ENCODE results near the gene MUC21. TPM values are rescaled to one million over a fixed set of nuclear protein-coding genes. Genes with fewer than 3 reads are reported as not detected.

MUC21 gene
- total and polyA plus RNA-seq, 2 of the 8 experiments (the other 6 are each of a cell fraction or from before 2014, with no cell fraction given): not detected

DNA sequence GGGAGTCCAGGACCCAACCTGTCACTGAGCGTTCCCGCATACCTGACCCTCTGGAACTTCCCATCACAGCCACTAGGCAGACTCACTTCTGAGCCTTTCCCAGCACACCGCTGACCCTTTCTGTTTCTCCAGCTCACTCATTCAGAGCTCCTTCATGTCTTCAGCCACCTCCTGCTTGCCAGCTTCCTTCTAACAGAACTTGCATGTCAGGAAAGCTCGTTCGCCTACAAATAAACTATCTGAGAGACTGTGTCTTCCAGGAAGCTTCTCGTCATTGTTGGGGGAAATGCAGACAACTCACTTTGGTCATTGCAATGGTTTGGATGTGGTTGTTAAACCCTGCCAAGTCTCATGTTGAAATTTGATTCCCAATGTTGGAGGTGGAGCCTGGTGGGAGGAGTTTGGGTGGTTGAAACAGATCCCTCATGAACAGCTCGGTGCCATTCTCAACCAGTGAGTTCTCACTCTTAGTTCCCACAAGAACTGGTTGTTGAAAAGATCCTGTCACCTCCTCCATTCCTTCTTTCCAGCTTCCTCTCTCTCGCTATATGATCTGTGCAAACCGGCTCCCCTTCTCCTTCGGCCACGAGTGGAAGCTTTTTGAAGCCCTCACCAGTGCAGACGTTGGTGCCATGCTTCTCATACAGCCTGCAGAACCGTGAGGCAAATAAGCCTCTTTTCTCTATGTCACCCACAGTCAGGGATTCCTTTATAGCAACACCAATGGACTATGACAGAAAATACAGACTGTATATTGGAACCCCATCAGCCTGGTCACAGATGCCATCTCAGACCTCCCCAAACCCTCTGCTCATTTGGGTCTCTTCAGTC lies 1.4 kb upstream of the MUC21 start:
- peak; percentile 89 for FAIRE-seq
- H3K27ac ChIP-seq (ENCODE audit: low read depth, low read length): no peak overlapping the region
- WGBS, 2 experiments (ENCODE audit: extremely low coverage in 1 of 2, insufficient coverage in 1 of 2, insufficient read length in 1 of 2, insufficient replicate concordance in 2 of 2, low coverage in 1 of 2, low lambda C conversion rate in 2 of 2, missing lambda C conversion rate in 1 of 2): 53% methylated on average over 13 of the region's 13 CpGs; no CpG with 5 or more reads in 1 of the 2 experiments
- TF ChIP-seq JUN (IDR thresholded peaks at IDR 0.05; ENCODE audit: low read depth, low read length) (no peak), KDM1A (IDR thresholded peaks at IDR 0.05; ENCODE audit: borderline replicate concordance, low read length) (no peak), TAF1 (IDR thresholded peaks at IDR 0.05; ENCODE audit: low read depth, low read length) (0 out of 2 replicates have a peak, but pooled peaks have one; percentile 14), TCF12 (IDR thresholded peaks at IDR 0.05; ENCODE audit: low read depth, low read length) (no peak), BCL11A (IDR thresholded peaks at IDR 0.05; ENCODE audit: low read depth in 2 of 2, low read length in 2 of 2) (no peak), PHF8 (conservative IDR thresholded peaks at IDR 0.05; ENCODE audit: low read depth, low read length) (no peak), BACH1 (IDR thresholded peaks at IDR 0.05; ENCODE audit: low read length) (no peak), RFX5 (IDR thresholded peaks at IDR 0.05; ENCODE audit: borderline replicate concordance, low read depth, low read length) (0 out of 2 replicates have a peak, but pooled peaks have one; percentile 6), CBX5 (IDR thresholded peaks at IDR 0.05; ENCODE audit: low read depth, low read length) (no peak), CREB1 (IDR thresholded peaks at IDR 0.05) (no peak)
- TF ChIP-seq, protein P1, sequence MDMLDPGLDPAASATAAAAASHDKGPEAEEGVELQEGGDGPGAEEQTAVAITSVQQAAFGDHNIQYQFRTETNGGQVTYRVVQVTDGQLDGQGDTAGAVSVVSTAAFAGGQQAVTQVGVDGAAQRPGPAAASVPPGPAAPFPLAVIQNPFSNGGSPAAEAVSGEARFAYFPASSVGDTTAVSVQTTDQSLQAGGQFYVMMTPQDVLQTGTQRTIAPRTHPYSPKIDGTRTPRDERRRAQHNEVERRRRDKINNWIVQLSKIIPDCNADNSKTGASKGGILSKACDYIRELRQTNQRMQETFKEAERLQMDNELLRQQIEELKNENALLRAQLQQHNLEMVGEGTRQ (IDR thresholded peaks at IDR 0.05; ENCODE audit: low read length): no peak

More for the DNA sequence above, 1.4 kb upstream of the MUC21 start:
- no peaks in the 10 kb centered on the region for H3K79me1 ChIP-seq (ENCODE audit: low read depth, low read length)
- no peak overlapping the region for H4K5ac ChIP-seq (ENCODE audit: insufficient read length, low read depth, low read length)
- no peak overlapping the region for H3K56ac ChIP-seq (replicated peaks; ENCODE audit: insufficient read length, low read depth, low read length)
- H3K18ac ChIP-seq (ENCODE audit: extremely low read depth, low read length): no peak overlapping the region
- H2BK20ac ChIP-seq (ENCODE audit: low read length): no peak overlapping the region
- no peak overlapping the region; the same call in 1 of the 2 replicates for H2BK15ac ChIP-seq (ENCODE audit: low read length)
- no peaks in the 10 kb centered on the region for H3K27me3 ChIP-seq (replicated peaks in 1 of 4; ENCODE audit: control insufficient read depth in 3 of 4, extremely low read depth in 1 of 4, insufficient read depth in 3 of 4, low read length in 3 of 4)
- peak overlapping the region; percentile 99 for H2AFZ ChIP-seq (ENCODE audit: low read length)
- no peak overlapping the region for H3K9ac ChIP-seq (replicated peaks in 1 of 4; ENCODE audit: extremely low read depth in 1 of 4, low read depth in 3 of 4, low read length in 3 of 4)
- no peaks in the 10 kb centered on the region for H3K36me3 ChIP-seq (ENCODE audit: control insufficient read depth in 2 of 4, insufficient read depth in 4 of 4, low read length in 3 of 4)
- H3K23ac ChIP-seq (ENCODE audit: insufficient read length): no peak overlapping the region
- no peak overlapping the region for H3K4ac ChIP-seq (replicated peaks; ENCODE audit: insufficient read length, low read depth, low read length)
- no peak overlapping the region for H2AK5ac ChIP-seq (ENCODE audit: low read depth, low read length)
- peaks cover 0 to 2% (median 0%) of the 10 kb centered on the region in 4 experiments; a peak in 1 of 7 replicates for H3K4me1 ChIP-seq (replicated peaks in 1 of 4; ENCODE audit: control insufficient read depth in 3 of 4, insufficient read depth in 4 of 4, low read length in 3 of 4)
- H2BK120ac ChIP-seq (replicated peaks; ENCODE audit: low read depth, low read length): no peak overlapping the region
- no peaks in the 10 kb centered on the region for H4K20me1 ChIP-seq (replicated peaks in 1 of 2; ENCODE audit: control insufficient read depth in 1 of 2, insufficient read depth in 2 of 2, low read length in 2 of 2)
- H2BK12ac ChIP-seq (ENCODE audit: low read depth, low read length): no peak overlapping the region
- H3K79me2 ChIP-seq (ENCODE audit: control insufficient read depth in 1 of 2, insufficient read depth in 2 of 2, low read length in 2 of 2): no peaks in the 10 kb centered on the region
- no peak overlapping the region for H4K8ac ChIP-seq (ENCODE audit: extremely low read depth, insufficient read depth, low read length)
- peak overlapping the region in 3 of 4 experiments; percentile 3 to 47 (median 6); a peak in 4 of 8 replicates for H3K4me3 ChIP-seq (ENCODE audit: extremely low read depth in 1 of 4, insufficient read depth in 2 of 4, low read depth in 3 of 4, low read length in 4 of 4)
- ChIA-PET CTCF (ENCODE audit: partially characterized antibody) (interaction anchor here (0.7 to 2.1 kb wide), 27 partner anchors 8 to 384 kb away, joined by 3 to 21 read pairs (median 4); partner anchors contain the start of genes MUCL3 and VARS2), POLR2A (ENCODE audit: partially characterized antibody) (interaction anchor here (1.1 to 1.2 kb wide), 4 partner anchors 28 to 73 kb away, joined by 3 to 4 read pairs (median 3); partner anchors contain the start of gene MUC22)
- peak overlapping the region; percentile 58 to 61 for H3K4me2 ChIP-seq (ENCODE audit: insufficient read depth in 1 of 2, low read depth in 2 of 2, low read length in 2 of 2)
- no peak overlapping the region for H4K91ac ChIP-seq (replicated peaks; ENCODE audit: insufficient read length, low read length)
- peak in 1 of 2 experiments; percentile 68 for DNase-seq (ENCODE audit: low read depth in 1 of 2, low spot score in 2 of 2)
- H3K23me2 ChIP-seq (ENCODE audit: low read depth, low read length): no peaks in the 10 kb centered on the region
- no peak overlapping the region for H3K14ac ChIP-seq (ENCODE audit: insufficient read length)
- H2BK5ac ChIP-seq (ENCODE audit: low read depth, low read length): no peak overlapping the region
- no peaks in the 10 kb centered on the region for H3K9me3 ChIP-seq (ENCODE audit: insufficient read depth in 2 of 2, low read depth in 1 of 2, low read length in 1 of 2)
